Measurements from ENCODE around the gene PTK7.

Gene PTK7

DNA sequence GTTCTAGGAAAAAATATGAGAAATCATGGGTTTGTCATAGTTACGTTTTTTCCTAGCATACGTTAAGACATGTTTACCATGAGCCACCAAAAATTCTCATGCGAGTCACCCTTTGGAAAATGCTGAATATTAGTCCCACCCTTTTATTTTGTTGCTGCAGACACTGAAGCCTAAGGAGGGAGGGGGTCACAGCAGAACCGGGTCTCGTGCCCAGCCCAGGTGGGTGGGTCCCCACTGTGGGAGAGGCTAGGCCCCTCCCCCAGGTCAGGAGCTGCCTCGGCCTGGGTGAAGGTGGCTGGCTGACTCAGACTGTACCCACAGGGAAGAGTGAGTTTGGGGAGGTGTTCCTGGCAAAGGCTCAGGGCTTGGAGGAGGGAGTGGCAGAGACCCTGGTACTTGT, 68.8 kb downstream of the PTK7 start:
- DNase-seq (ENCODE audit: low read depth in 2 of 2, low spot score in 1 of 2): no peak

DNA sequence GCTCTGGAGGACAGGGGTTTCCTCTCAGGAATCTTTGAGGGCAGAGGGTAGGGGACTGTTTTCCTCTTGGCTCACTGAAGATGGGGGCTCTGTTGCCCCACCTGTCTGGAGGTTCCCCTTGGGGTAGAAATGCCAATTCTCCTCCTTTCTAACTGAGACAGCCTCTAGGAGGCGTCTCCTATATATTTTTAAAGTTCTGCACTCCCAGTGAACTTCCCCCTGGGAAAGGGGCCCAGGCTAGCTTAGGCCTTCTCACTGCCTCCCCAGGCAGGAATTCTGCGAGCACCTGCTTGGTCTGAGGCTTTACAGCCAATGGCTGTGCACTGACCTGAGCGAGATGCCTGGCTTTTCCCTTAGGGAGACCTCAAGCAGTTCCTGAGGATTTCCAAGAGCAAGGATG, 70.1 kb downstream of the PTK7 start:
- no peak for DNase-seq (ENCODE audit: low read depth in 2 of 2, low spot score in 1 of 2)

DNA sequence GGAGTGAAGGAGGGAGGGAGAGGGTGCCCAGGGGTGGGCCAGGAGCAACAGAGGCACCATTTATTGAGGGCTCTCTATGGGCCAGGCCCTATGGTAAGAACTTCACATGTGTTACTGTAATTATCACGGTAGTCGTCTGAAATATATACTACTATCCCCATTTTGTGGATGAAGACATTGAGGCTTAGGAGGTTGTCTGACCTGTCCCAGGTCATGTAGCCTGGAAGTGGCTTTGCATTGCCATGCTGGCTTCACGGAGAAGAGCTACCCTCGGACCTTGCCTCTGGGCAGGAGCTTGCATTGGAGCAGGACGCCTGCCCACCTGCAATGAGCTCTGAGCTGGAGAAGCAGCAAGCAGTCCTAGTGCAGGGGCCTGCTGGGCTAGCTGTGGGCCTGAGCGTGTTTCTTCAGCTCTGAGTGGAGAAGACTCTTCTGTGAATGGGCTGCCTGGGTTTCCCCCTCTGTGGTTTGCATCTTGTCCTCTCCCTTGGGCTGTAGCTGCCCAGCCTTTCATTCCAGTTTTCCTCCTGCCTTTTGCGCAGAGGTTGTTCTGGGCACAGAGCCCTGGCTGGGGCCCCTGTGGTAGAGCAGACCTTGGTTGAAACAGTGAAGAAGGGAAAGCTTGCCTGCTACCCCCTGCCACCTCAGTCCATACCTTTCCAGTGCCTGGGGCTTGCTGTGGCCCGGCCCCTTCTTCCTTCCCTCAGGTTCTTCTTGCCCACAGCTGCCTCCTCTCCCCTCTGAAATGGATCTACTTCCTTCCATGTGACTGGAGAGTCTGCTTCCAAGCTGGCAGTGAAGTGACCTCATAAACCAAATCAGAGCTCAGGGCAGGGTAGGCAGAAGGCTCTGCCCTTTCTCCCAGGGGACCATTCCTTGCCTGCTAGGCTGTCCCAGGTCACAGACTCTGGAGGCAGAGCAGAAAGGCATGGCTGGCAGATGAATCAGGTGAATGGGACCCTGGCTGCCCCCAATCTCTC, 70.9 kb downstream of the PTK7 start:
- DNase-seq (ENCODE audit: low read depth in 2 of 2, low spot score in 1 of 2): no peak

DNA sequence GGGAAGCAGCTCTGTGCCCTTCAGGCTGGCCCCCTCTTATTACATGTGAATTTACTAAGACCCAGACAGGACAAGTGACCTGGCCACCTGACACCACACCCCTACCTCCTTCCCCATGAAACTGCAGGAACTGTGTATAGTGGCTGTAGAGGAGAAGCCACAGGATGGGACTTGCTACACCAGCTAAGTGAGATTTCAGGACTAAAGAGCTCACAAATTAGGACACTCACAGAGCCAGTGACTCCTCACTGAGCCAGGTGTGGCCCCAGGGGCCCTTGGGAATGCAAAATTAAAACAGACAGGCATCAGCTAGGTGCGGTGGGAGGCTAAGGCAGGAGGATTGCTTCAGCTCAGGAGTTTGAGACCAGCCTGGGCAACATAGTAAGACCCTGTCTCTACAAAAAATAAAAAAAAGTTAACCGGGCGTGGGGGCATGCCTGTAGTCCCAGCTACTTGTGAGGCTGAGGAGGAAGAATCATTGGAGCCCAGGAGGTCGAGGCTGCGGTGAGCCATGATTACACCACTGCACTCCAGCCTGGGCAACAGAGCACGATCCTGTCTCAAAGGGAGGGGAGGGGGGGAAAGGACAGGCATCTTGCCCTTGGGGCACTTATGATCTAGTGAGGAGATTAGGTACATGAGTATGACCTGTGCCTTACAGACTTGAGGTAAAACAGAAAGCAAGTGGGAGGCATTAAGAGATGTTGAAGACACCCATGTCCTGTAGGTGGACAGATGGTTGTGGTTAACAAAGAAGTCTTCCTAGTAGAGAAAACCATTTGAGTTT, 71.8 kb downstream of the PTK7 start:
- DNase-seq (ENCODE audit: low read depth in 2 of 2, low spot score in 1 of 2): no peak

DNA sequence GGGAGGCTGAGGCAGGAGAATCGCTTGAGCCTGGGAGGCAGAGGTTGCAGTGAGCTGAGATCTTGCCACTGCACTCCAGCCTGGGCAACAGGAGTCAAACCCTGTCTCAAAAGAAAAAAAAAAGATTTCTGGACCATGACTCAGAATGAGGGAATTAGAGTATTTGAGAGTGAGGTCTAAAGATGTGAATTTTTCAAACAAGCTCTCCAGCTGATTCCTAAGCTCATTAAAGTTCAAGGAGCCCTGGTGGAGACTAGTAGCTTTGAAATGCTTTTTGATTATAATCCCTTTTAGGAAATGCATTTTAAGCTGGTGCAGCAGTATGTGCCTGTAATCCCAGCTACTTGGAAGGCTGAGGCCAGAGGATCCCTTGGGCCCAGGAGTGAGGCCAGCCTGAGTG, 73.2 kb downstream of the PTK7 start:
- no peak for DNase-seq (ENCODE audit: low read depth in 2 of 2, low spot score in 1 of 2)

DNA sequence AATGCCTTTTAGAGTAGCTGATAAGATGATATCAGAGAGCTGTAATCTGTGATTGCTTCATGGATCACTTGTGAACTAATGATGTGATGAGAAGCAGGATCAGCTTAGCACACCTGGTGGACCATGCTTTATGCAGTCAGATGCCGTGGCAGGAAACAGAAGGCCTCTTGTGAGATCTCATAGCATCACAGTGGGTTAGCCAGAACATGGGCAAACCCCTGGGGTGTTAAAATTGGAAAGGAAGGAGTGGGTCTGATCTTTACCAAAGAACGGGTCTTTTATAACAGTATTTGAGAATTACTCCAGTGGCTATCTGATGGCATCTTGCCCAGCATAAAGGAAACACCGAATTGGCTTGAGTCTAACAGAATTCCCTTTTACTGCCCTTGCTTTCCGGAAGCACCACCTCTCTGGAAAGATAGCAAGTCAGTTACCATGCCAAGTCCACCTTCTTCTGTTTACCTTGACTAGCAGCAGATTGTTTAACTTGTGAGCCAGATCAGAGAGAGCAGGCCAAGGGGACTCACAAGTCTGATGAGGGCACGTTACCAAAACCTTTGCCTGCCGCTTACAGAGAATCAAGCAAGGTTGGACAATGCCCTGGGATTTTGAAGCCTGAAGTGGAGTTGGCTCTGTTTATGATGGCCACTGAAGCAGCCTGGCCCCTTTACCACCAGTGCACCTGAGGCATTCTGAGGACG, 74.1 kb downstream of the PTK7 start:
- DNase-seq (ENCODE audit: low read depth in 2 of 2, low spot score in 1 of 2): no peak

DNA sequence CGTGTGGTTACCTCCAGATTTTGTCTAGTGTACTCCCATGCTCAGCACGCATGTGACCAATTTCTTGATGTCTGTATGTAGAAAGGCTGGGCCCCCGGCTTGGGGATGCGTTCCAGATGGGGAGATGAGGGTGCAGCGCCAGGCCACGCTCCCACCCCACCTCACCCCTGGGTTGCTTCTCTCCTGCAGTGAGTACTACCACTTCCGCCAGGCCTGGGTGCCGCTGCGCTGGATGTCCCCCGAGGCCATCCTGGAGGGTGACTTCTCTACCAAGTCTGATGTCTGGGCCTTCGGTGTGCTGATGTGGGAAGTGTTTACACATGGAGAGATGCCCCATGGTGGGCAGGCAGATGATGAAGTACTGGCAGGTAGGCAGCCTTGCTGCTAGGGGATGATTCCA, 83.5 kb downstream of the PTK7 start:
- DNase-seq (ENCODE audit: low read depth in 2 of 2, low spot score in 1 of 2): no peak

DNA sequence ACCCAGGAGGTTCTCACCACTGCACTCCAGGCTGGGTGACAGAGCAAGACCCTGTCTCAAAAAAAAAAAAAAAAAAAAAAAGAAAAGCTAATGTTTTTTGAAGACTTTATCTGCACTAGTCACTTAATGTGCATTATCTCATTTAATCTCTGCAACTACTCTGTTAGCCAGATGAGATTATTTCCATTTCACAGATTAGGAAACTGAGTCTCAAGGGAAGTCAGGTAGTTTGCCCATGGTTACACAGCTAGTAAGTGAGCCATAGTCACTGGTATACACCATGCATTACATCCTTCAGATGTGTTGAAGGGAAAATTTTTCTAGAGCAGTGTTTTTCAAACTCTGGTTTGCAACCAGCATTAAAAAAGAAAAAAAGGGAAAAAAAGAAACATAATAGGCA, 87.8 kb downstream of the PTK7 start:
- DNase-seq (ENCODE audit: low read depth in 2 of 2, low spot score in 1 of 2): no peak

DNA sequence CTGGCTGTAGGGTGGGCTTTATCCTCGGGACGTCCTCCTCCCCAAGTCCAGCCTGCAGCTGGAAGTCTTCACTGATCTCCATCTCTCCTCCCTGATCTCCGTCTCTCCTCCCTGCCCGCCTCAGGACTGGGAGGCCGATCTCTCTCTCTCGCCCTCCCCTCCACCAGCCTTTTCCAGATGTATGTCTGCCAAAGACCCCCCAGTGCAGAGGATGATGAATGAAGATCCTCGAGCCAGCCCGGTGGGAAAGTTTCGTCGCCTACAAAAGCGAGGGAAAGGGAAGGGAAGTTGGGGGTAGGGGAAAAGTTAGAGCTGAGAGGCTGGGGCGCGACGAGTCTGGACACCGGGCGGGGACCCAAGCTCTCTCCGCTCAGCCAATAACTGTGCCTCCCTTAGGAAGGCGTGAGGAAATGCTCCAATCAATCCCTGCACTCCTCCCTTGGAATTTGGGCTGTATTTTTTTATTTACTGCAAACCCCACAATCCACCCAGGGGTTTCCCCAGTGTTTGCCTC, 94.4 kb downstream of the PTK7 start:
- no peak for DNase-seq (ENCODE audit: low read depth in 2 of 2, low spot score in 1 of 2)

DNA sequence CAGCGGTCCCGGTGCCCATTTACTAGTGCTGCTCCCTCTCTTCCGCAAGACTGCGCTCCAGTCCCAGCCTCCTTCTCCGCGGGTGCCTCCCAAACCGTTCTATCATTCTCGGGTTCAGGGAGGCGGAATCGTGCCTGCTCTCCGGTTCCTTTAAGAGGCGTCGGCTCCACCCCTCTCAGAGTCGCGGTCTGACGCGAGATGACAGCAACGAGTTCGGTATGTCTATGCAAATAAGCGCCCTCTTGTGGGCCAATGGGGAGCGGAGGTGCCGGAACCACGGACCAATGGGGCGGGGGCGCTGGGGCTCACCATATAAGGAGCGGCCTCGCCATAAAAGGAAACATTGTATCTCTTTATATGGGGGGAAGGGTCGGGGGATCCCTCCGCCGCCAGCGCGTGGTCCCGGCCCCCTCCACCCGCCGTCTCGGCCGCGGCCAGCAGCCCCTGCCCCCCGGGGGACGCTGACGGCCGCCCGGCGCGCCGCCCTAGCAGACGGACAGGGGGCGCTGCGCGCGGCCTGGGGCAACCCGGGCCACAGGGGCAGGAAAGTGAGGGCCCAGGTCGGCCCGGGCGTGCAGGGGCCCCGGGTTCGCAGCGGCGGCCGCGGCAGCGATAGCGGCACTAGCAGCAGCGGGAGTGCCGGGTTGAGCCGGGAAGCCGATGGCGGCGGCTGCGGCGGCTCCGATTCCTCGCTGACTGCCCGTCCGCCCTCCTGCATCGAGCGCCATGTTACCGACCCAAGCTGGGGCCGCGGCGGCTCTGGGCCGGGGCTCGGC, 95.0 kb downstream of the PTK7 start, which contains the start of gene SRF:
Gene SRF, plus strand, starts transcription at position 339 of the 776 bp plus-strand sequence. Its CDS starts 388 bp downstream, at position 727.
- peak; percentile 98 to 99 for DNase-seq (ENCODE audit: low read depth in 2 of 2, low spot score in 1 of 2)

DNA sequence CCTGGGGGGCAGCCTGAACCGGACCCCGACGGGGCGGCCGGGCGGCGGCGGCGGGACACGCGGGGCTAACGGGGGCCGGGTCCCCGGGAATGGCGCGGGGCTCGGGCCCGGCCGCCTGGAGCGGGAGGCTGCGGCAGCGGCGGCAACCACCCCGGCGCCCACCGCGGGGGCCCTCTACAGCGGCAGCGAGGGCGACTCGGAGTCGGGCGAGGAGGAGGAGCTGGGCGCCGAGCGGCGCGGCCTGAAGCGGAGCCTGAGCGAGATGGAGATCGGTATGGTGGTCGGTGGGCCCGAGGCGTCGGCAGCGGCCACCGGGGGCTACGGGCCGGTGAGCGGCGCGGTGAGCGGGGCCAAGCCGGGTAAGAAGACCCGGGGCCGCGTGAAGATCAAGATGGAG, 95.6 kb downstream of the PTK7 start:
- peak in 1 of 2 donors; percentile 15 for DNase-seq (ENCODE audit: low read depth in 2 of 2, low spot score in 1 of 2)

DNA sequence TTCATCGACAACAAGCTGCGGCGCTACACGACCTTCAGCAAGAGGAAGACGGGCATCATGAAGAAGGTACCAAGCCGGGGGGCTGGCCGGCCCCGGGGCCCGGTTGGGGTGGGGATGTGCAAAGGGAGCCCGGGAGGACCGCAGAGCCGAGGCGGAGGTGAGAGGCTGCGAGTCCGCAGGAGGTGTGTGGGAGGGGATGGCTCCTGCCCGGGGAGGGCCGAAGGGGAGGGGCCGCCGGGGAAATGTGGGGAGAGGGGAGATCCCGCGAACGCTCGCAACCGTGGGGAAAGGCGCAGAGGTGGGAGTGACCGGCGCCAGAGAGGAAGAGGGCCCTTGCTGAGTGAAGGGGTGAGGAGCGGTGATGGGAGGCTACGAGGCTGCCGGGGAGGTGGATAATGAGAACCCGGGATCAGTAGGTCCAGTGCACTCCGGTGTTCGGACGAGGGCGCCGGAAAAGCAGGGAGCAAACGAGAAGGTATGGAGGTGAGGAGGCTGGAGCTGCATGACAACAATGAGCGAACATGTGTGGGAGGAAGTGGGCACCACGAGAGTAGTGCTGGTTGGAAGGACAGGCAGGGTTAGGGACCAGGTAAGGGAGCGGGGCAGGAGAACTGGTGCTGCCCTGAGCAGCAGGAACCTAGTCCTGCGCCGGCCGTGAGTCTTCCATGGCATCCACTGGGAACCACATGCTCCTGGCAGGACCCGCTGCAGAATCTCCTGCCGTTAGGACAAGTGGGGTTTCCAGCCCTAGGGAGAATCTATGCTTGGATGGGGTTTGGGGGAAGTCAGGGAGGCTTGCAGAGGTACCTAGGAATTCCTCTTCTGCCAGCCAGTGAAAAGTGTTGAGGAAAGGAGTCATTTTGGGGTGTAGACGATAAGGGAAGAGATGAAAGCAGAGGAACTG, 96.2 kb downstream of the PTK7 start:
- peak; percentile 16 to 20 for DNase-seq (ENCODE audit: low read depth in 2 of 2, low spot score in 1 of 2)

DNA sequence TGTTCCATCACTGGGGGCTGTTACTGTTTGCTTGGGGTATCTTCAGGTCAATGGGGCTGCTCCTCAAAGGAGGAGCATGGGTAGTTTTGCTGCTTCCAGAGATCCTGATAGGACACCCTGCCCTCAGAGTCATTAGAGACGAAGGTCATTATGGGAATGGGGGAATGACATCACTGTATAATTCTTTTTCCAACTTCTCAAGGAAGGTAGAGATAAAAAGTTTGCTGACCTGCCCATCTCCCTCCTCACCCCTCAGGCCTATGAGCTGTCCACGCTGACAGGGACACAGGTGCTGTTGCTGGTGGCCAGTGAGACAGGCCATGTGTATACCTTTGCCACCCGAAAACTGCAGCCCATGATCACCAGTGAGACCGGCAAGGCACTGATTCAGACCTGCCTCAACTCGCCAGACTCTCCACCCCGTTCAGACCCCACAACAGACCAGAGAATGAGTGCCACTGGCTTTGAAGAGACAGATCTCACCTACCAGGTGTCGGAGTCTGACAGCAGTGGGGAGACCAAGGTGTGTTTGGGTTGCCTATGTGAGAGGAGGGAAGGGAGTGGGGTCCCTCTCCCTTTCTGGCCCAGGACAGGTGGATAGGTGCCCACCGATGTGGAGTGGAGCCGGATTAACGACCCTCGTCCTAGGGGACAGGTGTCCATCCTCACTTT, 97.6 kb downstream of the PTK7 start:
- no peak for DNase-seq (ENCODE audit: low read depth in 2 of 2, low spot score in 1 of 2)

DNA sequence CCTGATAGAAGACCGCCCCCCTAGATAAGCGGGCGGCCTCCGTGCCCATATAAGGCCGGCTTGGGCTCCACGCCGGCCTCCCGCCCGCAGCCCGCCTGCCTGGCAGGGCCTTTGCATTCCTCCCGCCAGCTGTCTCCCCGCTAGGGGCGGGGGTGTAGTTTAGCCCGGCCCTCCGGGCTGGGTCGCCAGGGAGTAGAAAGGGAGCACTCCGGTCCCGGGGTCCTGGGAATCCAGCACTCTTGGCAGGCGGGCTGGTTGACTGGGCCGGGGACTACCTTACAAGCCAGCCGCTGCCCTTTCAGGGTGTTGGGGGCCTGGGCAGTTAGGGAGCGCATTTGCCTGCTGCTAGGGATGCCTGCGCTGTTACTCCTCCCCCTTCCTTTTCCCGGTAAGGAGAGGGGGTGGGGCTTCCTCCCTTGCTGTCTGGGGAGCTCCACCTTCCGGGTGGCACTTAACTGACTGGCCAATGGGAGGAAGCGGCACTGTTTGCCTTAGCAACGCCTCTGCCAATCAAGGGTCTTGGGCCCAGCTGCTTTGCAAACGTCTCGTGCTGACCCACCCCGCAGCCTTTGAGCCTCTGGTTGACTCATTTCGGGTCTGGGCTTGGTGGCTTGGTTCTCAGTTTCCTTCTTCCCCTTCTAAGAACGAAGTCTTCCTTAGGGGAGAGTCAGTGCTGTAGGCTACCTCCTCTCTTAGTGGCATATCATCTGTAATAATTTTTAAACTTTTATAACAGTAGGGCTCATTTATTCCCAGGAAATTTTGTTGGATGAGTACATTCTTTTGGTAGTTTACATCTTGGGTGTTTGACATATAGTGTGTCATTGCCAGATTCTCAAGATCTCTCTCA, 98.4 kb downstream of the PTK7 start:
- DNase-seq (ENCODE audit: low read depth in 2 of 2, low spot score in 1 of 2): peak; percentile 76 to 88

DNA sequence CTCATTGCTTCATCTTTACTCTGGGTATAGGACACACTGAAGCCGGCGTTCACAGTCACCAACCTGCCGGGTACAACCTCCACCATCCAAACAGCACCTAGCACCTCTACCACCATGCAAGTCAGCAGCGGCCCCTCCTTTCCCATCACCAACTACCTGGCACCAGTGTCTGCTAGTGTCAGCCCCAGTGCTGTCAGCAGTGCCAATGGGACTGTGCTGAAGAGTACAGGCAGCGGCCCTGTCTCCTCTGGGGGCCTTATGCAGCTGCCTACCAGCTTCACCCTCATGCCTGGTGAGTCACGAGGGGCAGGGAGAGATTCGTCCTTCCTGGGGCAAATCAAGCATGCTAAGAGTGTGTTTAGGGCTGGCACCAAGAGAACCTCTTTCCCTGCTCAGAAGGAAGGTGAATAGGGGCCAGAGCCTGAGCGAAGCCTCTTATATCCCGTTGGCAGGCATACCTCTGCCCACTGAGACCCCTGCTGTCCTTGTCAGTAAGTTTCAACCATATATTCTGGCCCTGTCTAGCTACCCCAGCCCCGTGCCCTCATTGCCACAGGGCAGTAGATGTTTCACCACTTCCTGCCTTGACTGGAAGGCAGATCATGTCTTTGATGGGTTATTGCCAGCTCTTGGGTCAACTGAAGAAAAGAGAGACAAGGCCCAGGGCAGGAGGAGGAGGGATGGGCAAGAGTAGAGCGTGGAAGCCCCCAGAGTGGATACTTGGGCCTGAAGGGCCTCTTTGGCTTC, 99.7 kb downstream of the PTK7 start:
- DNase-seq (ENCODE audit: low read depth in 2 of 2, low spot score in 1 of 2): no peak

DNA sequence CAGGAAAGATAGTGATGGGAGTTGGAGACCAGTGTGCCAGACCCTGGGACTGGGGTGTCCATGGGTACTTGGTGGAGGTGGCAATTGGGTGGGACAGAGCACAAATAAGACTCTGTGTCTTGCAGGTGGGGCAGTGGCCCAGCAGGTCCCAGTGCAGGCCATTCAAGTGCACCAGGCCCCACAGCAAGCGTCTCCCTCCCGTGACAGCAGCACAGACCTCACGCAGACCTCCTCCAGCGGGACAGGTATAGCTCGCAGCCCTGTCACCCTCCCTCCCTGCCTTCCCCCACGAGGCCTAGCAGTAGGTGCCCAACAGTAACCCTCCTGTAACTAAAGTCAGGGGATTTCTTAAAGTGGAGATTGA, 100.3 kb downstream of the PTK7 start:
- DNase-seq (ENCODE audit: low read depth in 2 of 2, low spot score in 1 of 2): no peak

DNA sequence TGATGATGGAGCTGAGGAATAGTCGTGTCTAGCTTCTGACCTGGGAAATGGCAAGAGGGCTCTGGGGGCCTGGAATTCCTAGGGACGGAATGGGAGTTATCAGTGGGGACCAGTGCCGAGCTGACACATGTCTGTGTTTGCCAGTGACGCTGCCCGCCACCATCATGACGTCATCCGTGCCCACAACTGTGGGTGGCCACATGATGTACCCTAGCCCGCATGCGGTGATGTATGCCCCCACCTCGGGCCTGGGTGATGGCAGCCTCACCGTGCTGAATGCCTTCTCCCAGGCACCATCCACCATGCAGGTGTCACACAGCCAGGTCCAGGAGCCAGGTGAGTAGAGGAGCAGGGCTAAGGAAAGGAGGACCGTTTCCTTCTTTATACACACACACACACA, 102.0 kb downstream of the PTK7 start:
- DNase-seq (ENCODE audit: low read depth in 2 of 2, low spot score in 1 of 2): no peak

All from stimulated activated CD8-positive, alpha-beta memory T cell treated with anti-CD3 and anti-CD28 coated beads, Interleukin-4, amount 100 ng/mL, for 1 hour (primary cell).